ENCODE measurements around the gene NUP93.

Gene NUP93

GRCh38 chr16:56729735-56730662 lies at the start of gene NUP93:
TSS of gene NUP93 (plus strand) at chr16:56730129. CDS start at chr16:56748248, 18,119 bp downstream.
- peak; percentile 86 to 98 (median 89) for DNase-seq

GRCh38 chr16:56681939-56682702 lies 47.8 kb upstream of the NUP93 start, which contains the start of gene MT1X:
TSS of gene MT1X (plus strand) at chr16:56682470. CDS start at chr16:56682541, 71 bp downstream.
- DNase-seq, result peak; percentile 68 to 98 (median 86)
- intact Hi-C loops (cut with DNase I), result loop anchor here (2.0 kb wide), 1 partner anchor 73 kb away; the partner anchor contains the start of gene MT2A

More at GRCh38 chr16:56729735-56730662, at the start of gene NUP93:
- intact Hi-C loops (cut with DNase I), result no loop called here

GRCh38 chr16:56682703-56683397 lies 47.1 kb upstream of the NUP93 start:
- intact Hi-C loops (cut with DNase I), result loop anchor here (2.0 kb wide), 1 partner anchor 74 kb away; the partner anchor contains the start of gene MT2A
- peak in 1 of 10 donors; percentile 80 for DNase-seq

- peak in 2 of 10 donors; percentile 26 to 81 for DNase-seq
- intact Hi-C loops (cut with DNase I), result loop anchor here (2.0 kb wide), 1 partner anchor 75 kb away; the partner anchor contains the start of gene MT2A
These were observed 46.3 kb upstream of the NUP93 start for GRCh38 chr16:56683424-56684172.

- peak in 2 of 10 donors; percentile 29 to 44 for DNase-seq
- intact Hi-C loops (cut with DNase I), result no loop called here
These were observed 45.5 kb upstream of the NUP93 start for GRCh38 chr16:56684256-56684925.

- intact Hi-C loops (cut with DNase I), result no loop called here
These were observed 44.9 kb upstream of the NUP93 start for GRCh38 chr16:56684926-56685590.

GRCh38 chr16:56686758-56687157 lies 43.2 kb upstream of the NUP93 start:
- DNase-seq, result no peak
- intact Hi-C loops (cut with DNase I), result no loop called here

More at GRCh38 chr16:56684926-56685590, 44.9 kb upstream of the NUP93 start:
- DNase-seq, result peak in 1 of 10 donors; percentile 63

- intact Hi-C loops (cut with DNase I), result no loop called here
- no peak for DNase-seq
These were observed 41.2 kb upstream of the NUP93 start for GRCh38 chr16:56688762-56689161.

GRCh38 chr16:56689171-56689570 lies 40.8 kb upstream of the NUP93 start:
- intact Hi-C loops (cut with DNase I), result no loop called here
- DNase-seq, result peak in 1 of 10 donors; percentile 39

- intact Hi-C loops (cut with DNase I), result no loop called here
- peak in 1 of 10 donors; percentile 48 for DNase-seq
These were observed 39.4 kb upstream of the NUP93 start for GRCh38 chr16:56690420-56691122.

- no peak for DNase-seq
- intact Hi-C loops (cut with DNase I), result no loop called here
These were observed 38.0 kb upstream of the NUP93 start for GRCh38 chr16:56691885-56692284.

- intact Hi-C loops (cut with DNase I), result no loop called here
- no peak for DNase-seq
These were observed 34.7 kb upstream of the NUP93 start for GRCh38 chr16:56695246-56695645.

- intact Hi-C loops (cut with DNase I), result no loop called here
- DNase-seq, result no peak
These were observed 32.3 kb upstream of the NUP93 start for GRCh38 chr16:56697456-56698155.

- DNase-seq, result no peak
- intact Hi-C loops (cut with DNase I), result loop anchor here (10.0 kb wide), 2 partner anchors 365 to 985 kb away; no protein-coding TSS in a partner anchor
These were observed 29.7 kb upstream of the NUP93 start for GRCh38 chr16:56700195-56700594.

- intact Hi-C loops (cut with DNase I), result loop anchor here (10.0 kb wide), 2 partner anchors 366 to 986 kb away; no protein-coding TSS in a partner anchor
- DNase-seq, result no peak
These were observed 29.3 kb upstream of the NUP93 start for GRCh38 chr16:56700631-56701030.

GRCh38 chr16:56701534-56701933 lies 28.4 kb upstream of the NUP93 start:
- DNase-seq, result no peak
- intact Hi-C loops (cut with DNase I), result loop anchor here (10.0 kb wide), 2 partner anchors 367 to 987 kb away; no protein-coding TSS in a partner anchor

GRCh38 chr16:56702836-56703235 lies 27.1 kb upstream of the NUP93 start:
- intact Hi-C loops (cut with DNase I), result loop anchor here (1.0 to 10.0 kb wide), 4 partner anchors 100 to 988 kb away; no protein-coding TSS in a partner anchor
- no peak for DNase-seq
